ENCODE measurements around the gene IGLL5. TPM values are rescaled to one million over a fixed set of nuclear protein-coding genes. Genes with fewer than 3 reads are reported as not detected.

Gene IGLL5
- total RNA-seq, 1 donor: not detected

DNA sequence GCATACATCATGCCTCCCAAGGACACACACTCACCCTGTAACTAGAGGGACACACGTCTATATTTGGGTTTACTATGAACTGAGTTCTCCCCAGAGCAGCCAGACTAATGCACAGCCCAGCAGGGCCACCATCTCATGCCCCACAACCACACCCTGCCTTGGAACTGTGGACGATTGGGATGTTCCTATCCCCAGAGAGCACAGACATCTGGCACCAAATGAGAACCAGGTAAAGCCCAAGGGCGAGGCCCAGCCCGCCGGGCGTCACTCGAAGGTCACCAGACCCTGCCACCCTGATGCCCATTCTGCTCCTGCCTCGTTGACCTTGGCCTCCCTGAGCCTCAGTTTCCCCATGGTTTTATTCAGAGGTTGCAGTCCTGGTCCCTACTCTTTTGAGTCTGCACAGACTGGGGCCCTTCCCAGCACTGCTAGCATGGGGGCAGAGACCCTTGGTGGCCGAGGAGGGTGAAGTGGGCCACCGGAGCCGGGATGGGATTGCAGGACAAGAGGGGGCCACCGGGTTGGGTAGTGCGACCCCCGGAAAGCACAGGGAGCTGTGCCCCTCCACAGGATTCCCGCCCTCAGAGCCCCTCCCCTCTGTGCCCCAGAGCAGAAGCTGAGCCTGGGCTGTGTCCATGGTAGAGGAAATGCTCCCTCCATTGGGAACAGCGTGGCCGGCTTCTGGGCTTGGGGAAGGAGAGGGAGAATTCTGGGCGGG is 56.8 kb downstream of the IGLL5 start:
- TF ChIP-seq CTCF (IDR thresholded peaks at IDR 0.05; ENCODE audit: insufficient read depth, low read depth, low read length): no peak
- no peak overlapping the region for H3K4me3 ChIP-seq (ENCODE audit: low read depth, low read length)
- DNase-seq (ENCODE audit: low read depth): no peak

- no peak for TF ChIP-seq CTCF (IDR thresholded peaks at IDR 0.05; ENCODE audit: insufficient read depth, low read depth, low read length)
- H3K4me3 ChIP-seq (ENCODE audit: low read depth, low read length): no peak overlapping the region
- DNase-seq (ENCODE audit: low read depth): no peak
Measured at GRCh38 chr22:22945195-22945594, 57.6 kb downstream of the IGLL5 start.

Small RNA genes within 50 kb of the gene (small RNA-seq; reads per million reads assigned to genes)
- gene IGLC4 (not detected), gene IGLC5 (not detected), gene IGLJ1 (not detected), gene IGLJ2 (not detected), gene IGLJ3 (not detected), gene IGLJ4 (not detected), gene IGLJ5 (not detected), gene IGLJ6 (not detected), gene IGLJ7 (not detected), gene IGLV2-5 (not detected), gene IGLV3-2 (not detected), gene IGLV3-4 (not detected), gene IGLV3-6 (not detected), gene IGLV3-7 (not detected), gene MIR5571 (not detected)

Other genes starting within 250 kb of the IGLL5 start
- not detected in 2 replicates for gene GGTLC2, start 243.2 kb upstream of the IGLL5 start, total RNA-seq
- gene GNAZ, start 182.7 kb downstream of the IGLL5 start, total RNA-seq: 0.64 and 1.3 TPM in 2 replicates